Keratinocyte (primary cell): ENCODE data around the gene CCDC137. TPM values are rescaled to one million over a fixed set of nuclear protein-coding genes. Genes with fewer than 3 reads are reported as not detected.

Experiments used
- DNase-seq: peaks from one replicate; pipeline ENCODE4 v3.0.0-alpha.2; 2011; ENCODE audit warnings: low read depth, missing footprints, low spot score
- FAIRE-seq: peaks from 2 replicates; lab custom pipeline; 2011; peaks lifted over from hg19 to GRCh38; lab: Jason Lieb, UNC
- H2AFZ ChIP-seq: 2 replicates; pipeline ENCODE4 v1.6.0; 2012; ENCODE audit warnings: low read length, control low read depth, inconsistent platforms; ENCODE audit not compliant: control insufficient read depth
- H3K27ac ChIP-seq: 2 replicates; pipeline ENCODE4 v1.5.1; 2011; ENCODE audit warnings: low read length; ENCODE audit not compliant: control insufficient read depth, insufficient read depth
- H3K27me3 ChIP-seq: 3 replicates; pipeline ENCODE4 v1.6.0; 2011; ENCODE audit warnings: low read length; ENCODE audit not compliant: control insufficient read depth, insufficient read depth; ENCODE audit errors: extremely low read depth
- H3K36me3 ChIP-seq, 2 experiments: 2 replicates in 1 of 2; 3 replicates in 1 of 2; pipeline ENCODE4 v1.5.1; 2011; ENCODE audit warnings: low read length in 2 of 2, mild to moderate bottlenecking in 1 of 2; ENCODE audit not compliant: control insufficient read depth in 2 of 2, insufficient read depth in 2 of 2; ENCODE audit errors: extremely low read depth in 1 of 2
- H3K4me1 ChIP-seq: 3 replicates; pipeline ENCODE4 v1.5.1; 2011; ENCODE audit warnings: low read length; ENCODE audit not compliant: control insufficient read depth, insufficient read depth; ENCODE audit errors: extremely low read depth
- H3K4me2 ChIP-seq: 3 replicates; pipeline ENCODE4 v1.6.0; 2011; ENCODE audit warnings: low read depth, low read length; ENCODE audit not compliant: control insufficient read depth, insufficient read depth; ENCODE audit errors: extremely low read depth
- H3K4me3 ChIP-seq, 3 experiments: fragments of 200-600 bp in 1 of 3; sonication (generic) in 1 of 3; 2 replicates in 2 of 3; 3 replicates in 1 of 3; pipeline ENCODE4 v1.5.1; 2011 to 2016; ENCODE audit warnings: low read length in 3 of 3, mild to moderate bottlenecking in 3 of 3, control low read depth in 2 of 3, inconsistent platforms in 1 of 3, low read depth in 1 of 3, mixed read lengths in 1 of 3, mixed run types in 1 of 3, moderate library complexity in 1 of 3; ENCODE audit not compliant: control insufficient read depth in 2 of 3, insufficient read depth in 2 of 3; ENCODE audit errors: extremely low read depth in 1 of 3
- H3K79me2 ChIP-seq: 2 replicates; pipeline ENCODE4 v1.6.0; 2012; ENCODE audit warnings: low read length; ENCODE audit not compliant: control insufficient read depth, insufficient read depth
- H3K9ac ChIP-seq: 3 replicates; pipeline ENCODE4 v1.6.0; 2011; ENCODE audit warnings: low read length; ENCODE audit not compliant: control insufficient read depth, insufficient read depth; ENCODE audit errors: extremely low read depth
- H3K9me1 ChIP-seq: 3 replicates; pipeline ENCODE4 v1.6.0; 2011; ENCODE audit warnings: low read length; ENCODE audit not compliant: control insufficient read depth, insufficient read depth; ENCODE audit errors: extremely low read depth
- H3K9me3 ChIP-seq: 2 replicates; pipeline ENCODE4 v1.5.1; 2012; ENCODE audit warnings: low read depth, low read length; ENCODE audit not compliant: control insufficient read depth
- H4K20me1 ChIP-seq: 3 replicates; pipeline ENCODE4 v1.6.0; 2011; ENCODE audit warnings: low read length; ENCODE audit not compliant: control insufficient read depth, insufficient read depth; ENCODE audit errors: extremely low read depth
- CTCF ChIP-seq, 3 experiments: IDR thresholded peaks in 1 of 3; conservative IDR thresholded peaks in 1 of 3; optimal IDR thresholded peaks in 1 of 3; 2 replicates in 2 of 3; 3 replicates in 1 of 3; pipeline versions ENCODE3 to v1.5.1; 2011; ENCODE audit warnings: low read length in 3 of 3, mild to moderate bottlenecking in 3 of 3, moderate library complexity in 2 of 3, control low read depth in 1 of 3, inconsistent platforms in 1 of 3; ENCODE audit not compliant: insufficient read depth in 2 of 3; ENCODE audit errors: extremely low read depth in 1 of 3
- EZH2 ChIP-seq: IDR thresholded peaks from one replicate; pipeline ENCODE4 v1.6.1; 2012; ENCODE audit warnings: inconsistent platforms, mild to moderate bottlenecking, low read length, moderate library complexity
- dilution Hi-C: fragments of 300-500 bp; cut with MboI; formaldehyde crosslinking; loops from one replicate; pipeline ENCODE4 v1.7.0; 2020; ENCODE audit warnings: low sequenced_read_pairs; ENCODE audit not compliant: extremely low pct_ligation_motif_present
- polyA plus RNA-seq, 5 experiments: library from polyadenylated mRNA; depleted of rRNA in 3 of 5; stranded (reverse) in 3 of 5; stranded (forward) in 1 of 5; unstranded in 1 of 5; fragments of >200 nt; gene quantifications; 1 replicate in 1 of 5; 2 replicates in 3 of 5; 3 replicates in 1 of 5; pipeline versions ENCODE4 v1.2.1 to v1.2.3, GENCODE V29; 2011 to 2012; ENCODE audit warnings: missing spikeins in 2 of 5, low read depth in 1 of 5, low replicate concordance in 1 of 5

Gene CCDC137
- polyA plus RNA-seq, 1 donor (not counting 4 experiments of a cell fraction or from before 2014, with no cell fraction given), result 15.4 TPM

GRCh38 chr17:81686614-81687013 lies 20.1 kb downstream of the CCDC137 start:
- Histone ChIP-seq H4K20me1 (peaks cover 25% of the 10 kb centered on the region), H3K79me2 (peaks cover 86% of the 10 kb centered on the region), H3K4me2 (no peak overlapping the region), H3K27ac (no peak overlapping the region), H3K4me1 (peaks cover 32% of the 10 kb centered on the region), H3K9me1 (no peaks in the 10 kb centered on the region), H3K9ac (no peak overlapping the region), H3K9me3 (no peaks in the 10 kb centered on the region), H2AFZ (no peak overlapping the region), H3K36me3 (peaks cover 48 to 51% of the 10 kb centered on the region in 2 experiments), H3K4me3 (no peak overlapping the region), H3K27me3 (no peaks in the 10 kb centered on the region)
- TF ChIP-seq EZH2 (no peak), CTCF (optimal IDR thresholded peaks at IDR 0.05 in 1 of 3, IDR thresholded peaks at IDR 0.05 in 1 of 3, conservative IDR thresholded peaks at IDR 0.05 in 1 of 3; ENCODE audit: extremely low read depth in 1 of 3, insufficient read depth in 2 of 3, low read length in 3 of 3) (no peak)
- no peak for FAIRE-seq
- dilution Hi-C loops, result no loop called here
- DNase-seq, result no peak

DNA sequence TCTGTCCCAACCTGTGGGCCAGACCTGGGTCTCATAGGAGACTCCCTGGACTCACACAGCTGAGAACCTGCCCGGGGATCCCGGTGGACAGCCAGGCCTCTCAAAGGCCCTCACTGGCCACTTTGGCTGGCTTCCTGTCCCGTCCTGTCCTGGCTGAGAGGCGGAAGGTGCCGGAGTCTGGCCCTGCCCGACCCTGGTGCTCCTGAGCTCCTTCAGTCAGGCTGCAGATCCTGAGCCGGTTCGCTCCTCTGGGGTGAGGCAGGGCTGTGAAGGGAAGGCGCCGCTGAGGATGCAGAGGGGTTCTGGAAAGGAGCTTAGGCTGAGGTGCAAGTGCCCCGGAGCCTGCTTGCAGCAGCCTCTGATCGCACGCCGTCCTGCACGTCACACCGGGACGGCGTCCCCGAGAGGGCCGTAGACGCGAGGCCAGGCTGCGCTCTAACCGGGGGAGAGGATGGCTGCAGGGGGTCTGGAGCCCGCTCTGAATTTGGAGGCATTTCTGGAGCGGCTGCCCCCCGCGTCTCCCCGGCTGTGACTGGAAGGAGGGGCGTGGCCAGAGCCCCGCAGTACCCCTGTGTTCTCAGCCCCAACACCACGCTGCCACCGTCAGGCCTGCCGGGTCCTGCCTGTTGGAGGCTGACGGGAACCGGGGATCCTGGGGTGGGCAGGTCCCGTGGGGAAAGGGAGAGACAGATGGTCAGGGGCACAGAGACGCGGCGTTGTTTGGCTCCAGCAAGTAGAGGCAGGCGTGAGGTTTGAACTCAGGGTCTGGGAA lies 21.4 kb downstream of the CCDC137 start:
- peaks cover 25% of the 10 kb centered on the region for H4K20me1 ChIP-seq
- no peak overlapping the region for H3K4me2 ChIP-seq
- FAIRE-seq (no peak), DNase-seq (no peak)
- H3K4me3 ChIP-seq, result no peak overlapping the region
- peaks cover 56 to 58% of the 10 kb centered on the region in 2 experiments for H3K36me3 ChIP-seq
- peaks cover 24% of the 10 kb centered on the region for H3K4me1 ChIP-seq
- H3K9me1 ChIP-seq, result no peaks in the 10 kb centered on the region
- dilution Hi-C loops, result no loop called here
- H3K9ac ChIP-seq, result no peak overlapping the region
- H3K9me3 ChIP-seq, result no peaks in the 10 kb centered on the region
- H2AFZ ChIP-seq, result no peak overlapping the region
- TF ChIP-seq EZH2, result no peak
- TF ChIP-seq CTCF (optimal IDR thresholded peaks at IDR 0.05 in 1 of 3, IDR thresholded peaks at IDR 0.05 in 1 of 3, conservative IDR thresholded peaks at IDR 0.05 in 1 of 3; ENCODE audit: extremely low read depth in 1 of 3, insufficient read depth in 2 of 3, low read length in 3 of 3), result no peak
- no peak overlapping the region for H3K27ac ChIP-seq
- no peaks in the 10 kb centered on the region for H3K27me3 ChIP-seq
- peaks cover 82% of the 10 kb centered on the region for H3K79me2 ChIP-seq
